HCT116 (cell line): ENCODE data around the gene USP48. TPM values are rescaled to one million over a fixed set of nuclear protein-coding genes. Genes with fewer than 3 reads are reported as not detected.

ENCODE experiments used
- ATAC-seq: fragments of 200-7000 bp; cut with Tn5 transposase; 2 replicates; pipeline ENCODE4 v1.9.1; 2020; ENCODE audit warnings: mild to moderate bottlenecking, moderate library complexity
- BruUV-seq: library from RNA; stranded (reverse); fragments of 400-500 nt; replicated peaks from 2 replicates; lab custom pipeline; 2021; lab: Mats Ljungman, UMichigan
- CTCF ChIA-PET: fragments of 300-600 bp; sonication (Branson Sonifier 250); formaldehyde crosslinking; loops from one replicate; lab custom pipeline; 2021; ENCODE audit warnings: antibody characterized with exemption; lab: Charles Lee
- POLR2A ChIA-PET: fragments of 300-600, 350-600 bp; sonication (Branson Sonifier 250); formaldehyde crosslinking; loops from one replicate; lab custom pipeline; 2021; ENCODE audit warnings: antibody characterized with exemption; lab: Charles Lee
- RAD21 ChIA-PET, 2 experiments: fragments of 300-600 bp; sonication (Branson Sonifier 250); formaldehyde crosslinking; loops; one replicate each; lab custom pipeline; 2023; ENCODE audit warnings: low total read pairs in 2 of 2; ENCODE audit not compliant: uncharacterized antibody in 2 of 2, unreplicated experiment in 2 of 2, low non-redundant PET in 1 of 2; lab: Charles Lee
- DNase-seq: peaks from one replicate; pipeline ENCODE4 v3.0.0-alpha.2; 2010; ENCODE audit warnings: low read depth, low spot score
- H2AFZ ChIP-seq: fragments of 200-600 bp; shearing (Covaris generic), sonication (generic); 2 replicates; pipeline ENCODE4 v1.6.1; 2017; ENCODE audit warnings: low read depth, mixed run types, mixed read lengths, antibody characterized with exemption, low read length; ENCODE audit not compliant: poor library complexity, severe bottlenecking
- H3K27ac ChIP-seq: 2 replicates; pipeline ENCODE4 v1.5.1; 2012; ENCODE audit warnings: low read depth, low read length
- H3K27me3 ChIP-seq: fragments of 200-600 bp; sonication (generic); 2 replicates; pipeline ENCODE4 v1.6.1; 2016; ENCODE audit warnings: mixed run types, low read length, mixed read lengths; ENCODE audit not compliant: insufficient read depth
- H3K36me3 ChIP-seq, 2 experiments: fragments of 200-500 bp in 1 of 2; fragments of 200-600 bp in 1 of 2; sonication (Bioruptor generic) in 1 of 2; sonication (generic) in 1 of 2; 2 replicates each; pipeline versions ENCODE4 v1.5.1 to v1.6.1; 2014 to 2016; ENCODE audit warnings: low read length in 2 of 2, inconsistent platforms in 1 of 2, mixed read lengths in 1 of 2, mixed run types in 1 of 2; ENCODE audit not compliant: insufficient read depth in 2 of 2, control insufficient read depth in 1 of 2
- H3K4me1 ChIP-seq, 2 experiments: fragments of 200-600 bp in 1 of 2; sonication (generic) in 1 of 2; 2 replicates each; pipeline versions ENCODE4 v1.5.1 to v1.6.1; 2012 to 2017; ENCODE audit warnings: low read length in 2 of 2, inconsistent platforms in 1 of 2, mild to moderate bottlenecking in 1 of 2, mixed read lengths in 1 of 2, mixed run types in 1 of 2, moderate library complexity in 1 of 2; ENCODE audit not compliant: insufficient read depth in 2 of 2, control insufficient read depth in 1 of 2
- H3K4me2 ChIP-seq: fragments of 200-600 bp; sonication (generic); 2 replicates; pipeline ENCODE4 v1.6.1; 2017; ENCODE audit warnings: mixed run types, low read length, mixed read lengths
- H3K4me3 ChIP-seq, 2 experiments: fragments of 200-600 bp in 1 of 2; sonication (generic) in 1 of 2; replicated peaks in 1 of 2; 2 replicates each; pipeline ENCODE4 v1.5.1; 2011 to 2016; ENCODE audit warnings: low read length in 2 of 2, control low read depth in 1 of 2, low read depth in 1 of 2, mild to moderate bottlenecking in 1 of 2, mixed read lengths in 1 of 2, mixed run types in 1 of 2
- H3K79me2 ChIP-seq: fragments of 200-600 bp; sonication (generic); 2 replicates; pipeline ENCODE4 v1.6.1; 2017; ENCODE audit warnings: mild to moderate bottlenecking, mixed run types, low read length, moderate library complexity, mixed read lengths; ENCODE audit not compliant: insufficient read depth
- H3K9ac ChIP-seq: fragments of 200-600 bp; sonication (generic); 2 replicates; pipeline ENCODE4 v1.6.1; 2016; ENCODE audit warnings: low read length, mixed read lengths
- H3K9me2 ChIP-seq: fragments of 200-600 bp; sonication (generic), shearing (Covaris generic); 2 replicates; pipeline ENCODE4 v1.6.1; 2017; ENCODE audit warnings: mixed run types, mild to moderate bottlenecking, moderate library complexity; ENCODE audit not compliant: insufficient read depth
- H3K9me3 ChIP-seq, 2 experiments: fragments of 200-500 bp in 1 of 2; fragments of 200-600 bp in 1 of 2; sonication (Bioruptor generic) in 1 of 2; sonication (generic) in 1 of 2; 2 replicates each; pipeline ENCODE4 v1.6.1; 2014 to 2017; ENCODE audit warnings: low read length in 2 of 2, mixed read lengths in 2 of 2, inconsistent platforms in 1 of 2, low read depth in 1 of 2, mild to moderate bottlenecking in 1 of 2, mixed run types in 1 of 2, moderate library complexity in 1 of 2; ENCODE audit not compliant: control insufficient read depth in 1 of 2, insufficient read depth in 1 of 2
- H4K20me1 ChIP-seq: fragments of 200-600 bp; sonication (generic), shearing (Covaris generic); 2 replicates; pipeline ENCODE4 v1.6.1; 2017; ENCODE audit warnings: mixed run types, mild to moderate bottlenecking, moderate library complexity; ENCODE audit not compliant: insufficient read depth
- CBX3 ChIP-seq: IDR thresholded peaks from 2 replicates; pipeline ENCODE4 v1.6.1; 2012; ENCODE audit warnings: low read depth
- CTCF ChIP-seq, 3 experiments: fragments of 200-600 bp in 1 of 3; sonication (generic) in 1 of 3; IDR thresholded peaks in 2 of 3; conservative IDR thresholded peaks in 1 of 3; 2 replicates each; pipeline ENCODE4 v1.5.1; 2012 to 2017; ENCODE audit warnings: low read depth in 2 of 3, low read length in 2 of 3, antibody characterized with exemption in 1 of 3, borderline replicate concordance in 1 of 3, control low read depth in 1 of 3, mild to moderate bottlenecking in 1 of 3, mixed read lengths in 1 of 3, mixed run types in 1 of 3, moderate library complexity in 1 of 3; ENCODE audit not compliant: insufficient read depth in 1 of 3
- EGR1 ChIP-seq: IDR thresholded peaks from 2 replicates; pipeline ENCODE4 v1.6.1; 2012; ENCODE audit warnings: low read depth
- FOSL1 ChIP-seq: IDR thresholded peaks from 2 replicates; pipeline ENCODE4 v1.6.1; 2012; ENCODE audit warnings: low read depth
- JUND ChIP-seq: IDR thresholded peaks from 2 replicates; pipeline ENCODE4 v1.6.1; 2012
- YY1 ChIP-seq: IDR thresholded peaks from 2 replicates; pipeline ENCODE4 v1.6.1; 2011; ENCODE audit warnings: low read length, low read depth, moderate library complexity, mild to moderate bottlenecking; ENCODE audit not compliant: insufficient replicate concordance; ENCODE audit errors: extremely low read depth
- intact Hi-C: fragments of 100-400 bp; cut with micrococcal nuclease; formaldehyde crosslinking; loops from 2 replicates; pipeline ENCODE4 v1.10.0; 2022
- total RNA-seq: library from RNA; stranded (reverse); gene quantifications from one replicate; pipeline ENCODE4 v1.2.1, GENCODE V29; 2021; ENCODE audit not compliant: unreplicated experiment

Gene USP48
- total RNA-seq, 1 experiment from 2014 or later = 54.8 TPM

DNA sequence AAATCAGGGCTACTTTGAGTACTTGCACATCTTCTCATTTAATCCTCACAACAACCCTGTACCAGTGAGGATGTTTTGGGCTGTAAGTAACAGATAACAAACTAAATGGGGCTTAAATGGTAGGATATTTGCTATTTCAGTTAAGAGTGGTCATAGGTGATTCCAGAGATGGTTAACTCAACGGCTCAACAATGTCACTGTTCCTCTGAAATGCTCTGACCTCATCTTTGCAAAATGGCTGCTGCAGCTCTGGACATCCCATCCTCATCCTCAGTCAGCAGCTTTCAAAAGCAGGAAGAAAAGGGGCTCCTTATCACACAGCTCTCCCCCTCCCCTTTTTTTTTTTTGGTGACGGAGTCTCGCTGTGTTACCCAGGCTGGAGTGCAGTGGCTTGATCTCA is 30.6 kb upstream of the USP48 start:
- BruUV-seq = no TSS peak
- TF ChIP-seq JUND = no peak
- TF ChIP-seq CTCF (IDR thresholded peaks at IDR 0.05 in 2 of 3, conservative IDR thresholded peaks at IDR 0.05 in 1 of 3; ENCODE audit: borderline replicate concordance in 1 of 3, insufficient read depth in 1 of 3, low read depth in 2 of 3, low read length in 2 of 3) = no peak
- TF ChIP-seq YY1 = no peak
- Histone ChIP-seq H3K9me2 (no peaks in the 10 kb centered on the region), H3K4me3 (no peak overlapping the region), H3K4me2 (no peak overlapping the region), H3K9ac (no peak overlapping the region), H3K79me2 (no peaks in the 10 kb centered on the region), H3K36me3 (no peaks in the 10 kb centered on the region), H3K27ac (no peak overlapping the region), H4K20me1 (no peaks in the 10 kb centered on the region), H3K9me3 (no peaks in the 10 kb centered on the region), H3K4me1 (peaks cover 9 to 18% of the 10 kb centered on the region in 2 experiments; a peak in 3 of 4 replicates), H3K27me3 (no peaks in the 10 kb centered on the region), H2AFZ (no peak overlapping the region)
- CTCF ChIA-PET = no interaction called here
- POLR2A ChIA-PET = no interaction called here
- ATAC-seq (no peak), DNase-seq (no peak)
- RAD21 ChIA-PET = no interaction called here
- intact Hi-C loops = no loop called here

DNA sequence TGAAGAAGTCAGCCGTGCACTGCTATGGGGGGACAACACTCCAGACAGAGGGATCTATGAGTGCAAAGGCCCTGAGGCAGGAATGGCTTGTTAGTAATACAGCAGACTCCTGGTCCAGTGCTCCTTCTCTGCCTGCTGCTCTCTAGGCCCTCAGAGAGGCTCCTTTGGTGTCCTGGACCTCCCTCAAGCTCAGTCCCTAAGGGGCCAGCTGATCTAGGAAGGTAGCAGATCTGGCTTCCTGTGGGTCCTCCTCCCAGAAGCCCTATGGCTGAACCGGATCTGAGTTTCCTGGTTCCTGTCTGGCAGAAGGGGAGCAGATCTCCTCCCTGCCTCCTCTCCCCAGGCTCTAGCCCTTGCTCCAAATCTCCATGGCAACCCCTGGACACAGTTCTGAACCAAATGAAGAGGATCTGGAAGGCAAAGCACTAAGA is 28.9 kb upstream of the USP48 start, which contains the start of gene LDLRAD2:
Gene LDLRAD2, plus strand, starts transcription at position 391 of the 431 bp plus-strand sequence. CDS start 187 bp downstream, outside the sequence.
- no peak for DNase-seq
- H3K4me2 ChIP-seq = no peak within 1 kb of the TSS

More for the DNA sequence above, 28.9 kb upstream of the USP48 start, which contains the start of gene LDLRAD2:
- Histone ChIP-seq H3K9me3 (no peaks in the 10 kb centered on the region), H3K4me3 (no peak within 1 kb of the TSS), H3K9ac (no peak within 1 kb of the TSS), H3K36me3 (no peaks in the 10 kb centered on the region), H3K4me1 (peaks cover 1 to 8% of the 10 kb centered on the region in 2 experiments; a peak in 2 of 4 replicates), H3K9me2 (no peaks in the 10 kb centered on the region)
- no peak for TF ChIP-seq FOSL1
- TF ChIP-seq CBX3 = no peak
- no peak for TF ChIP-seq EGR1
- TF ChIP-seq, all 23 proteins: peak for 0
- ChIA-PET POLR2A (no interaction called here), RAD21 (no interaction called here), CTCF (no interaction called here)
- Histone ChIP-seq H2AFZ (no peak within 1 kb of the TSS), H4K20me1 (no peaks in the 10 kb centered on the region), H3K79me2 (no peaks in the 10 kb centered on the region), H3K27me3 (no peaks in the 10 kb centered on the region), H3K27ac (no peak within 1 kb of the TSS)
- no TSS peak for BruUV-seq
- intact Hi-C loops = no loop called here
- no peak for ATAC-seq
